SW 1271 (cell line): ENCODE results near the gene C22orf15.

Experiments used
- DNase-seq, 2 experiments: peaks; one replicate each; lab custom pipeline; 2025; lab: John Stamatoyannopoulos, UW

C22orf15 gene

GRCh38 chr22:23787600-23787896 lies 24.8 kb downstream of the C22orf15 start:
- DNase-seq = no peak

- DNase-seq = no peak
These were observed 25.1 kb downstream of the C22orf15 start for GRCh38 chr22:23787910-23788309.

- no peak for DNase-seq
These were observed 26.3 kb downstream of the C22orf15 start for GRCh38 chr22:23789121-23789520.

GRCh38 chr22:23789638-23790037 lies 26.8 kb downstream of the C22orf15 start:
- DNase-seq = no peak

GRCh38 chr22:23790819-23791737 lies 28.3 kb downstream of the C22orf15 start:
- no peak for DNase-seq

- DNase-seq = no peak
These were observed 29.2 kb downstream of the C22orf15 start for GRCh38 chr22:23791738-23792645.

GRCh38 chr22:23793326-23793725 lies 30.5 kb downstream of the C22orf15 start:
- no peak for DNase-seq

- DNase-seq = no peak
These were observed 33.7 kb downstream of the C22orf15 start for GRCh38 chr22:23796461-23796860.

- DNase-seq = no peak
These were observed 37.8 kb downstream of the C22orf15 start for GRCh38 chr22:23800297-23801237.

GRCh38 chr22:23801238-23801821 lies 38.5 kb downstream of the C22orf15 start:
- no peak for DNase-seq

- DNase-seq = no peak
These were observed 39.1 kb downstream of the C22orf15 start for GRCh38 chr22:23801886-23802377.

GRCh38 chr22:23803001-23803819 lies 40.4 kb downstream of the C22orf15 start:
- DNase-seq = no peak

GRCh38 chr22:23804781-23805291 lies 42.0 kb downstream of the C22orf15 start:
- no peak for DNase-seq

GRCh38 chr22:23806837-23807236 lies 44.0 kb downstream of the C22orf15 start:
- DNase-seq = no peak

- no peak for DNase-seq
These were observed 49.6 kb downstream of the C22orf15 start for GRCh38 chr22:23812378-23812777.
